Dedifferentiated amniotic fluid mesenchymal stem cell (primary cell): Measurements from ENCODE around the gene TMEM9.

ENCODE experiments used
- DNase-seq: peaks from one replicate; pipeline ENCODE4 v3.0.0-alpha.2; 2016; ENCODE audit errors: extremely low spot score

Gene TMEM9

DNA sequence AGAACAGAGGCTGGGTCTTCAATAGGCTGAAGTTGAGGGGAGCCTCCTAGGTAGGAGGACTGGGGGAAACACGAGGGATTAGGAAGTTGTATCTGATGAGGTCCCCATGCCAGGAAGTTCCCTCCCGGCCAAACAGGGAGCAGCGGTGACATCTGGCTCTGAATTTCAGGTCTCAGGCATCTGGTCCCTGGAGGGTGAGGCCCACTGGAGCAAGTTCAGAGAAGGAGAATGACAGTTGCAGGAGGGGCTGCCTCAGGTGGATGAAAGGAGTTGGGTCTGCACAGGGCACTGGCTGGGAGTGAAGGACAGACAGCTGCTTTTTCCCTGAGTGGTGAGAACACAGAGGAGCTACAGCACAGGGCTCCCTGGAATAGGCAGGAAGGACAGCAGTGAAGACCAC lies 9.1 kb downstream of the TMEM9 start:
- DNase-seq, result no peak

GRCh38 chr1:201144701-201145100 lies 9.6 kb downstream of the TMEM9 start:
- DNase-seq, result no peak

GRCh38 chr1:201143726-201144635 lies 10.3 kb downstream of the TMEM9 start:
- DNase-seq, result no peak

DNA sequence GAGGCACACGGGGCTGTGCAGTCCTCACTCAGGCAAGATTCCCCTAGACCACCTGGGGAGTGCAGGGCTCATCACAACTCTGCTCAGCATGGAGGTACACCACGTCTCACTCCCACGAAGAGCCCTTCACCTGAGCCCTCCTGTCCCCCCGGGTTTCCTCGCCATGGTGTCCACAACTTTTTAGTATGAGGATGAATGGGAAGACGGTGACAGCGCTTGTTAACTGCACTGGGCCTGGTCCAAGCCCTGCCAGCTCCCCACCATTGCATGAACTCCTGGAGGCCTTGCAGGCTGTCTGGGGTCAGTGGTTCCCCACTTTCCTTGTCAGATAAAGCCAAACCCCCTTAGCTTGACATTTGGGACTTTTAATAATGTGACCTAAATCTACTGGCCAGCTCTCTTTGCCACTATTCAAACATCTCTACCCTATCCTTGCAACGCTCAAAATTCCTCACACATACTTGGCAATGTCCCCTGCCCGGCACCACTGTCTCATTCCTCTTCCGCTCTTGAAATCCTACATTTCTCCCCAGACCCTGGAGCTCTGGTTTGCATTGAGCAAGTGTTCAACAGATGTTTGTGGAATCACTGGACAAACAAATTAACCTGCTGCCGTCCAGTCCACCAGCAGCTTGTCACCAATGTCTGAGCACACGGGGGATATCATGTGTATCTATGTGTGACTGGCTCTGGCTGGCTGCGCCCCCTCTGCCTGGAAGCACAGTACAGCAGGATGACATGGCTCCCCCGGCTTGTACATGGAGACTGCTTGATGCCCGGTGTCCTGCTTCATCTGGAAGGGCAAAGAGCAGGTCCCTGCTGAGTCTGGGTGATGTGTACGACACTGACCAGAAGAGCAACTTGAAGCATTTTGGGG lies 11.2 kb downstream of the TMEM9 start:
- no peak for DNase-seq

GRCh38 chr1:201142011-201142848 lies 12.0 kb downstream of the TMEM9 start:
- DNase-seq, result no peak

GRCh38 chr1:201141418-201141817 lies 12.9 kb downstream of the TMEM9 start:
- DNase-seq, result no peak

DNA sequence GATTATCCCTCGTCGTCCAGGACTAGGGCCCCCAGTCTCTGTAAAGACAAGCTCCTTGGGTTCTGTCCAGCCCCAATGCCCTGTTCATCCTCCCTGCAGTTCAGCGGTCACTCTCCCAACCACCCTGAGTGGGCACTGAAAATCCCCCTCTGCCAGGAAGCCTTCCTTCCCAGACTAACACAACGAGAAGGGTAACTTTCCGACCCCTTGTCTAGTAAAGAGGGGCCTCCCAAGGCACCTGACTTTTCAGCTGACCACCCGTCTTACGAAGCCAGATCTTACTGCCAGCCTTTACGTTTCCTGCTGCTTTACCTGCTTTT lies 13.4 kb downstream of the TMEM9 start:
- no peak for DNase-seq

GRCh38 chr1:201140235-201140940 lies 13.9 kb downstream of the TMEM9 start:
- DNase-seq, result no peak

GRCh38 chr1:201139756-201140155 lies 14.5 kb downstream of the TMEM9 start:
- DNase-seq, result no peak

- no peak for DNase-seq
These were observed 15.0 kb downstream of the TMEM9 start for GRCh38 chr1:201139306-201139705.

GRCh38 chr1:201138311-201138840 lies 15.9 kb downstream of the TMEM9 start:
- DNase-seq, result no peak

DNA sequence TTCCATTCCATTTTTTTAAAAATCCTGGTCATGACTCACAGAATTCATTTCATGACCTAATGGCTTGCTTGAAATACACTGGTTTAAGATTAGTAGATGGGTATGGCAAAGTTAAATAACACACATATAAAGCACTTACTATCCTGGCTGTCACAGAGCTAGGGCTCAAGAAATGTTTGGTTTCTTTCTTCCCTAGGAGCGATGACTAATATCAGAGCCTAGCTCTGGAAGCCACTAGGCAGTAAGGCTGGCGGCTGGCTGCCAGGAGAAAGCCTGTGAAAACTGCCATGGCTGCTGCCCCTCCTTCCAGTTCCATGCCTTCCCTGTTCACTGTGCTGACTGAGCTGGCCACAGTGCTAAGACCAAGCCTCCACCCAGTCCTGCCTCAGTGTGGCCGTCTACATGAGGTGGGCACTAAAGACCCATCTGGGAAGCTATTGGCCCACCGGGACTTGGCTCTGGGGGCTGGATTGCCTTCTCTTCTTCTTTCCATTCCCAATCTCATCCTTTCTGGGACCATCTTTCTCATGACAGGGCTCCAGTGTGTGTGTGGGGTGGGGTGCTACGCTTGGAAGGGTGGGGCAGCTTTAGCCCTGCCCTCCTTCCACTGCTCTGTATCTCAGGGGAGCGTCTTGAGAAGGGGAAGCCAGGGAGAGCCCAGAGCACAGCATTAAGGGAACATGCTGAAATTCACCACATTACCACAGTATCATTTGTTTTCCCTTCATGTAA lies 16.5 kb downstream of the TMEM9 start:
- DNase-seq, result peak; percentile 89

DNA sequence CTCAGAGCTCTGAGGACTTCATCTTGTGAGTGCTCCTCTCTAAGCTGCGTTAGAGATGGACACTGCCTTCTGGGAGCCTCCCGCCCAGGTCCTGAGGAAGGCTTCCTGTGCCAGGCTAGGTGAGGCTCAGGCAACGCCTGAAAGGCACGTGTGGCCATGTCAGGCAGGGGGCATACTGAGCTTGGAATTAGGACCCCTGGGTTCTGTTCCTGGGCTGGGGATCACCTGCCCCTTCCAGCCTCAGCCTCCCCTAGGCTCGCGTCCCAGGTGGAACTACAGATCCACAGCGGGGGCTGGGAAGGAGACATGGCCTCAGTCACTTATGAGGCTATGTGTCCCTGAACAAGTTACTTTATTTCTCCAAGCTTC lies 17.3 kb downstream of the TMEM9 start:
- DNase-seq, result no peak

DNA sequence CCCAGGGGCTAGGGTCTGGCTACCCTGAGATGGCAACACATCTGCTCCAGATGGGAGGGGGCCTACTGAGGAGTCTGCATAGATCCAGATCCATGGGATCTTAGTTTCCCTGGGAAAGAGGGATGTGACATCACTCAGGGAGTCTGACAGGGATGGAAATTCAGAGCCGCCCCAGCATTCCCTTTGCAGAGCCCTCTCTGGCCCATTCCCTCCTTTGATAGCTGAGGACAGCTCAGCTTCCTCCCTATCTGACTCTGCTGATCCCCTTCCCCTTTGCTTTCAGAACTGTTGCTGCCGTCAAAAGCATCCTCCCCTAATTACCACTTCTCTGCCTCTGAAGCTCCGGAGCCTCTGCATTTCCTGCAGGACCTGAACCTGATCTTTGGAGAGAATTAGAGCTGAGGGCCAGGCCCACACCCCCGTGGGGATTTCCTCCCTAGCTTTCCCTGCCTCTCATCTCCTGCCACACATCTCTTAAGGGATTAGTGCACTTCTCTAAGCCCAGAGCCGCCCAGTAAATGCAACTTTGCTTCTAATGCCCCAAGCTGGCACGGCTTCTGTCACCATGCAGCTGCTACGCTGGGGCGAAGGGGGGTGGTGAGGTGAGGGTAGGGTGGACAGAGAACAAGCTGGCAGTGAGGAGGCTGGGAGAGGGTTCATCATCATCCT lies 17.8 kb downstream of the TMEM9 start:
- no peak for DNase-seq

DNA sequence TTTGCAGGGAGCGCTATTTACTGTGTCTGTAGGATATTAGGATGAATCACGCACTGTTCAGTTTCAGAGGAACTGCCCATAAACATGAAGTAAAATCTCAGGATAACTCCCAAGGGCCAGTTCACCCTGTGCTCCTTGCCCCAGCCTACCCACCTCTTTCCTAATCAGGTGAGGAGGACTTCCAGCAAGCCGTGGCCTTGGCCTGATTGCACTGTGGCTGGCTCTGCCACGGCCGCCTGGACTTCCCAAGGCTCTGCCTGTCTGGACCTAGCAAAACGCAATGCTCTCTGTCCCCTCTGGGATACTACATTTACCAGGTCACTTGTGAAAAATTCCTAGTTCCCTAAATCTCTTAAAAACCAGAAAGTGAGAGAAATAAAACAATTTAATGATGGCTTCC lies 19.9 kb downstream of the TMEM9 start:
- no peak for DNase-seq

DNA sequence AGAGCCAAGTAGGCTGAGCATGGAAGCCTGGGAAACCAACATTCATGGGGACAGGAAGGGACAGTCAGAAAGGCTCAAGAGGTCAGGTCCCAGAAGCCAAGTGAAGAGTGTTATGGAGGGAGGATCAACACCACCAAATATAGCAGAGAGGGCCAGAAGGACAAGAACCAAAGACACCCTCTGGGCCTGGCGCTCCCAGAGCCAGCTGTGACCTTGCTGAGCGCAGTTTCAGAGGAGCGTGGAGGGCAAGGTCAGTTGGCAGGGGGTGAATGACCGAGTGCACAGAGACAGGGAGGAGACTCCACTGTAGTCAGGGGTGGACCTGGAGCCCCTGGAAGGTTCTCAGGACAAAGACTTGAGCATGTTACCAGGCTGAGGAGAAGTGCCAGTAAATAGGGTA lies 22.9 kb downstream of the TMEM9 start:
- no peak for DNase-seq

DNA sequence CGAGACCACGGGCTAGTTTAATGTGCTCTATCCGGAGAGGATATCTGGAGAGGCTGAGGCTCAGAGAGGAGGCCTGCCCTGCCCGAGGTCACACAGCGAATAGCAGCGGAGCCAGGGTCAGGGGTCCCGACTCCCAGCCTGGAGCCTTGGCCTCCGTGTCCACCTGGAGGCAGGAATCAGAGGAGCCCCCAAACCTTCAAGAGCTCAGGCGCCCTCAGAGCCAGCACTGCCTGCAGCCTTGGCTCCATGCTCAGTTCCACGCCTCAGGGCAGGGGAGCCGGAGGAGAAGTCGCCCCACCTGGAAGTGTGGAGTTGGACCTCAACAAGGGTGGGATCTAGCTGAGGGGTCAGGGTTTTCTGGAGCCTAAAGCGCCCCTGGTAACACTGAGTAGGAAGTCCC lies 25.3 kb downstream of the TMEM9 start:
- DNase-seq, result no peak

GRCh38 chr1:201128476-201128875 lies 25.8 kb downstream of the TMEM9 start:
- DNase-seq, result no peak

- no peak for DNase-seq
These were observed 26.4 kb downstream of the TMEM9 start for GRCh38 chr1:201127755-201128455.
